Measurements from ENCODE around the gene PCDH19. TPM values are rescaled to one million over a fixed set of nuclear protein-coding genes. Genes with fewer than 3 reads are reported as not detected.
A peak's percentile ranks its signal among the peaks of the same experiment; 100 is the strongest.

PCDH19 gene
- total and polyA plus RNA-seq, 4 donors: 14.3 to 60.0 (median 36.7) TPM

- Histone ChIP-seq H3K36me3 (ENCODE audit: control insufficient read depth, insufficient read depth, low read length) (no peaks in the 10 kb centered on the region), H3K27ac (ENCODE audit: low read depth, low read length) (no peak overlapping the region), H3K27me3 (ENCODE audit: control insufficient read depth, insufficient read depth, low read length) (no peaks in the 10 kb centered on the region), H3K4me1 (ENCODE audit: control insufficient read depth, insufficient read depth, low read length) (no peaks in the 10 kb centered on the region), H3K4me3 (ENCODE audit: low read depth, low read length) (no peak overlapping the region), H3K9me3 (ENCODE audit: control insufficient read depth, insufficient read depth, low read length) (no peaks in the 10 kb centered on the region)
- 67% methylated on average over 1 of the region's 3 CpGs for WGBS (ENCODE audit: insufficient coverage)
- peak in 1 of 6 donors; percentile 49 for DNase-seq (ENCODE audit: low read depth in 4 of 6, low spot score in 6 of 6)
Observed at GRCh38 chrX:100316987-100317386, 93.1 kb downstream of the PCDH19 start.

DNA sequence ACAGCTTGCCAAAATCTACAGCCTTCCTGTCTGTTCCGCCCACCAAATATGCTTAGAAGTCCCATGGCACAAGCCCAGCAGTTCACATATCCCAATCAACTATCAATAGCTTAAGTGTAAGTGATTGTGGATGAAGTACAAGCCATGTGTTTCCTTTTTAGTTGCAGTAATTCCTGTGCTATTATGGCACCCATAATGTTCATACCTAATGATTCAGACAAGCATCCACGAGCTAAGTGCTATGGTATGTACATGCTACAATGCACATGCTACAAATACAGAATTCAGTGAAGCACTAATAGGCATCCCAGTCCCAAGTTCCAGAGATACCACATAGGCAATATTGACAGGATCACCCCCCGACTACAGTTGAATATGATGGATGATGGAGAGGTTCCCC lies 94.5 kb downstream of the PCDH19 start:
- DNase-seq (ENCODE audit: low read depth in 4 of 6, low spot score in 6 of 6): no peak
- Histone ChIP-seq H3K9me3 (ENCODE audit: control insufficient read depth, insufficient read depth, low read length) (no peaks in the 10 kb centered on the region), H3K4me1 (ENCODE audit: control insufficient read depth, insufficient read depth, low read length) (no peaks in the 10 kb centered on the region), H3K4me3 (ENCODE audit: low read depth, low read length) (no peak overlapping the region), H3K27me3 (ENCODE audit: control insufficient read depth, insufficient read depth, low read length) (no peaks in the 10 kb centered on the region), H3K27ac (ENCODE audit: low read depth, low read length) (no peak overlapping the region), H3K36me3 (ENCODE audit: control insufficient read depth, insufficient read depth, low read length) (no peaks in the 10 kb centered on the region)
- WGBS (ENCODE audit: insufficient coverage): 80% methylated on average over 1 of the region's 3 CpGs

- WGBS (ENCODE audit: insufficient coverage): no CpG with 5 or more reads among the region's 2 CpGs
- no peaks in the 10 kb centered on the region for H3K9me3 ChIP-seq (ENCODE audit: control insufficient read depth, insufficient read depth, low read length)
- no peak overlapping the region for H3K27ac ChIP-seq (ENCODE audit: low read depth, low read length)
- peaks cover 12% of the 10 kb centered on the region for H3K27me3 ChIP-seq (ENCODE audit: control insufficient read depth, insufficient read depth, low read length)
- H3K4me3 ChIP-seq (ENCODE audit: low read depth, low read length): no peak overlapping the region
- no peak for DNase-seq (ENCODE audit: low read depth in 4 of 6, low spot score in 6 of 6)
- H3K4me1 ChIP-seq (ENCODE audit: control insufficient read depth, insufficient read depth, low read length): peaks cover 3% of the 10 kb centered on the region
- peaks cover 3% of the 10 kb centered on the region for H3K36me3 ChIP-seq (ENCODE audit: control insufficient read depth, insufficient read depth, low read length)
Observed at GRCh38 chrX:100299559-100299958, 110.5 kb downstream of the PCDH19 start.

DNA sequence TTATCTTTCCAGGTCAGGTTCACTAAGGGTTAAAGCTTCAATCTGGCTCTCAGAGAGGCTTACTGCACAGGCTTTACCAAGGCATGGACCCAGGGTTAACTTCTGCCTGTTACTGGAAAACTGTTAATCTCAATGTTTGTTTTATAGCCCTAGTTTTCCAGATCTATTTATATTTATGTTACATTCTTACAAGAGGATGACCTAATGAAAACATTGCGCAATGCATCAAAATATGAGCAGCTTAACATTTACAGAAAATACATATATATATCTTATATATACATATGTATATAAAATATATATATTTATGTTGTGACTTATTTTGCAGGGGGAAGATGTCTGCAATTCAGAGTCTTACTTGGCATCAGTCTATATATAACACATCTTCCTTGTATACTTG lies 112.3 kb downstream of the PCDH19 start:
- Histone ChIP-seq H3K27ac (ENCODE audit: low read depth, low read length) (no peak overlapping the region), H3K27me3 (ENCODE audit: control insufficient read depth, insufficient read depth, low read length) (peaks cover 10% of the 10 kb centered on the region), H3K9me3 (ENCODE audit: control insufficient read depth, insufficient read depth, low read length) (no peaks in the 10 kb centered on the region), H3K4me3 (ENCODE audit: low read depth, low read length) (no peak overlapping the region), H3K36me3 (ENCODE audit: control insufficient read depth, insufficient read depth, low read length) (peaks cover 3% of the 10 kb centered on the region), H3K4me1 (ENCODE audit: control insufficient read depth, insufficient read depth, low read length) (peaks cover 3% of the 10 kb centered on the region)
- WGBS (ENCODE audit: insufficient coverage): no CpG with 5 or more reads among the region's 1 CpG
- no peak for DNase-seq (ENCODE audit: low read depth in 4 of 6, low spot score in 6 of 6)

DNA sequence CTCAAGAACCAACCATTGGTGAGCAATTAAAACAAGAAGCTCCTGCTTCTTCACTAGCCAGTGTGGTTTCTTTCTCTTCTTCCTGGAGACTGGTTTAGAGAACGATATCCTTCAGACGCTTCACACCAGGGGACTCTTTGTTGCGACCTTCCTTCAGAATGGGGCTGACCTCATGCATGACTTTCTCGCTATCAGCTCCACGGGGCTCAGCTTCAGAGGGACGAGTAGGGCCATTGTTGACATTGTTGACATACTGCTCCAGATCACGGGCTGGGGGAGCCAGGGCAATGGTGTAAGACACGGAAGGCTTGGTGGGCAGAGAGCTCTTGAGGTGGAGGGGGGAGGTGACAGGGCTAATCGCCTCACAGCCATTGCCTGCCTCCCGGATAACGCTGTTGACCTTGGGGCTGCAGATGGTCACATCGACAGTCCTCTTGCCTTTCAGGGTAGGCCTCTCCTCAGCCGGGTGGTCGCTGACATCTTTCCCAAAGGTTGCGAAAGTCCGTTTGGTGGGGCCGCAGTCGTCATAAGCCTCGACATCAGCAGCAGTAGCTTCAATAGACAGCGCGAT lies 113.8 kb downstream of the PCDH19 start:
- WGBS (ENCODE audit: insufficient coverage): 47% methylated on average over 21 of the region's 21 CpGs
- Histone ChIP-seq H3K36me3 (ENCODE audit: control insufficient read depth, insufficient read depth, low read length) (peaks cover 3% of the 10 kb centered on the region), H3K4me3 (ENCODE audit: low read depth, low read length) (no peak overlapping the region), H3K4me1 (ENCODE audit: control insufficient read depth, insufficient read depth, low read length) (peaks cover 3% of the 10 kb centered on the region), H3K9me3 (ENCODE audit: control insufficient read depth, insufficient read depth, low read length) (no peaks in the 10 kb centered on the region), H3K27ac (ENCODE audit: low read depth, low read length) (no peak overlapping the region), H3K27me3 (ENCODE audit: control insufficient read depth, insufficient read depth, low read length) (peaks cover 14% of the 10 kb centered on the region)
- DNase-seq (ENCODE audit: low read depth in 4 of 6, low spot score in 6 of 6): no peak

GRCh38 chrX:100294965-100295364 lies 115.1 kb downstream of the PCDH19 start:
- Histone ChIP-seq H3K27me3 (ENCODE audit: control insufficient read depth, insufficient read depth, low read length) (peaks cover 12% of the 10 kb centered on the region), H3K9me3 (ENCODE audit: control insufficient read depth, insufficient read depth, low read length) (no peaks in the 10 kb centered on the region), H3K4me3 (ENCODE audit: low read depth, low read length) (no peak overlapping the region), H3K4me1 (ENCODE audit: control insufficient read depth, insufficient read depth, low read length) (peaks cover 3% of the 10 kb centered on the region), H3K36me3 (ENCODE audit: control insufficient read depth, insufficient read depth, low read length) (peaks cover 3% of the 10 kb centered on the region), H3K27ac (ENCODE audit: low read depth, low read length) (no peak overlapping the region)
- WGBS (ENCODE audit: insufficient coverage): no CpG with 5 or more reads among the region's 4 CpGs
- DNase-seq (ENCODE audit: low read depth in 4 of 6, low spot score in 6 of 6): no peak

GRCh38 chrX:100289066-100289558 lies 121.0 kb downstream of the PCDH19 start:
- Histone ChIP-seq H3K4me3 (ENCODE audit: low read depth, low read length) (no peak overlapping the region), H3K27ac (ENCODE audit: low read depth, low read length) (no peak overlapping the region), H3K36me3 (ENCODE audit: control insufficient read depth, insufficient read depth, low read length) (no peaks in the 10 kb centered on the region), H3K4me1 (ENCODE audit: control insufficient read depth, insufficient read depth, low read length) (no peaks in the 10 kb centered on the region), H3K27me3 (ENCODE audit: control insufficient read depth, insufficient read depth, low read length) (peaks cover 5% of the 10 kb centered on the region), H3K9me3 (ENCODE audit: control insufficient read depth, insufficient read depth, low read length) (no peaks in the 10 kb centered on the region)
- no peak for DNase-seq (ENCODE audit: low read depth in 4 of 6, low spot score in 6 of 6)

DNA sequence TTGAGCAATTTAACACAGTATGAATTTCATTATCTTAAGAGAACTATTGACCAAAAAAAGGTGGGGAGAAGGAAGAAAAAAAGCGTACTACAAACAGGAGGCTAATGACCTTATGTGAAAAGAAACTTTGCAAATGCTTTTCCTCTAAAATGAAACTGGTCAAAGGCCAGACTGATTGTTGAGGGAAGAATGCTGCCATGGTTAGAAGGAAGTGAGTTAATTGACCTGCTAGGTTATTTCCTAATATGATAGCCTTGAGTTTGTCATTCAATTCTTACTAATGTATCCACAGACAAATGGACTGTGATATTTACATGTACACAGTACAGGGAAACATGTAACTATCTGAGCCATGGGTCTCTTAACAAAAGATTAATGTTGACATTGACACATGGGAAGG lies 132.8 kb downstream of the PCDH19 start:
- no peak overlapping the region for H3K27ac ChIP-seq (ENCODE audit: low read depth, low read length)
- WGBS (ENCODE audit: insufficient coverage): 80% methylated on average over 1 of the region's 1 CpG
- H3K4me3 ChIP-seq (ENCODE audit: low read depth, low read length): no peak overlapping the region
- no peaks in the 10 kb centered on the region for H3K27me3 ChIP-seq (ENCODE audit: control insufficient read depth, insufficient read depth, low read length)
- no peaks in the 10 kb centered on the region for H3K36me3 ChIP-seq (ENCODE audit: control insufficient read depth, insufficient read depth, low read length)
- no peak for DNase-seq (ENCODE audit: low read depth in 4 of 6, low spot score in 6 of 6)
- H3K9me3 ChIP-seq (ENCODE audit: control insufficient read depth, insufficient read depth, low read length): peaks cover 3% of the 10 kb centered on the region
- no peaks in the 10 kb centered on the region for H3K4me1 ChIP-seq (ENCODE audit: control insufficient read depth, insufficient read depth, low read length)

DNA sequence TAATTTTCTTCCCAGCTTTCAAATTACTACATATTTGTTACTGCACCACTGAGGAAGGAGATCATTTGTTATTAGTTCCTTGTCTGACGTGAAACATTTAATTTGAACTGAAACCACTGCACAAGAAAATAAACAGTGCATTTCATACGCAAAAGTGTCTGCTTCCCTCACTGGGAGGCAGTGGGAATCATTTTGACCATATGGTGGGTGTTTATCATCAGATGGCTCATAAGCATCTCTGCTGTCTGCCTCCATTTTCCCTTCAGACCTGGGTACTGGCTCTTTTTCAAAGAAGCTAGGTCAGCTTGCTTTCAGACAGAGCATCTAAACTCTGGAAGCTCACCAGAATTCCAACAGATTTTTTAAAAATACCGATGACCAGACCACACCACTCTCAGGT lies 135.2 kb downstream of the PCDH19 start:
- peak in 2 of 6 donors; percentile 40 to 54 for DNase-seq (ENCODE audit: low read depth in 4 of 6, low spot score in 6 of 6)
- H3K27me3 ChIP-seq (ENCODE audit: control insufficient read depth, insufficient read depth, low read length): no peaks in the 10 kb centered on the region
- no peaks in the 10 kb centered on the region for H3K36me3 ChIP-seq (ENCODE audit: control insufficient read depth, insufficient read depth, low read length)
- no peaks in the 10 kb centered on the region for H3K4me1 ChIP-seq (ENCODE audit: control insufficient read depth, insufficient read depth, low read length)
- no peak overlapping the region for H3K4me3 ChIP-seq (ENCODE audit: low read depth, low read length)
- H3K27ac ChIP-seq (ENCODE audit: low read depth, low read length): no peak overlapping the region
- WGBS (ENCODE audit: insufficient coverage): no CpG with 5 or more reads among the region's 3 CpGs
- no peaks in the 10 kb centered on the region for H3K9me3 ChIP-seq (ENCODE audit: control insufficient read depth, insufficient read depth, low read length)

DNA sequence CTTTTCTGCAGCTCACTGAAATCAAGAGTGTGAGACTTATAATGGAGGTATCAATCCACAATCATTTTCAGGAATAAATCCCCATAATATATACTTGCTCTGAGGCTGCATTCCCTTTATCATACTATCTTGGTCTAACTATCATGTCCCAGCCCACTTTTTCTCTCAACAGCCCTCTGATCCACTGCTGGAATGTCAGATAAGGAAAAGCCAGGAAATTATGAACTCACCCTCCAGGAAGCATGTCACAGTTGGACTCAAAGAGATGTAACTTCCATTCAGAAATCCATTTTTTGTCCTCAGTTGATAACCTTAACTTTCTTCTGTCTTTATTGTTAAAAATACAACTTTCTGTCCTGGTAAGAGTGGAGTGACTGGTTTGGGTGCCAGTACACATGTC lies 144.9 kb downstream of the PCDH19 start:
- Histone ChIP-seq H3K4me3 (ENCODE audit: low read depth, low read length) (no peak overlapping the region), H3K4me1 (ENCODE audit: control insufficient read depth, insufficient read depth, low read length) (no peaks in the 10 kb centered on the region), H3K36me3 (ENCODE audit: control insufficient read depth, insufficient read depth, low read length) (no peaks in the 10 kb centered on the region), H3K27me3 (ENCODE audit: control insufficient read depth, insufficient read depth, low read length) (no peaks in the 10 kb centered on the region), H3K9me3 (ENCODE audit: control insufficient read depth, insufficient read depth, low read length) (no peaks in the 10 kb centered on the region), H3K27ac (ENCODE audit: low read depth, low read length) (no peak overlapping the region)
- DNase-seq (ENCODE audit: low read depth in 4 of 6, low spot score in 6 of 6): no peak
